HG02981 (cell line): ENCODE measurements around the gene GGT5.
"Not testable (repeated sequence)": the region's sequence is repeated elsewhere in the genome, so short reads cannot be mapped to it uniquely, and the experiment has no call there.

ENCODE experiments used
- ATAC-seq: cut with Tn5 transposase; IDR thresholded peaks from one replicate; pipeline ENCODE4 v1.9.1; 2021; ENCODE audit warnings: mild to moderate bottlenecking, moderate library complexity; ENCODE audit not compliant: unreplicated experiment

The GGT5 gene

GRCh38 chr22:24233816-24234215 lies 11.1 kb downstream of the GGT5 start:
- no peak for ATAC-seq

- ATAC-seq: no peak
These were observed 11.6 kb downstream of the GGT5 start for GRCh38 chr22:24233235-24233634.

- ATAC-seq: no peak
These were observed 12.2 kb downstream of the GGT5 start for GRCh38 chr22:24232725-24233124.

- ATAC-seq: no peak
These were observed 12.8 kb downstream of the GGT5 start for GRCh38 chr22:24232124-24232523.

- no peak for ATAC-seq
These were observed 13.2 kb downstream of the GGT5 start for GRCh38 chr22:24231706-24232105.

GRCh38 chr22:24230911-24231656 lies 13.8 kb downstream of the GGT5 start:
- no peak for ATAC-seq

- ATAC-seq: no peak
These were observed 18.9 kb downstream of the GGT5 start for GRCh38 chr22:24225951-24226350.

- ATAC-seq: no peak
These were observed 19.8 kb downstream of the GGT5 start for GRCh38 chr22:24225044-24225601.

GRCh38 chr22:24224468-24224867 lies 20.4 kb downstream of the GGT5 start:
- no peak for ATAC-seq

GRCh38 chr22:24219750-24220149 lies 25.1 kb downstream of the GGT5 start:
- no peak for ATAC-seq

- no peak for ATAC-seq
These were observed 27.5 kb downstream of the GGT5 start for GRCh38 chr22:24217384-24217783.

GRCh38 chr22:24216541-24217209 lies 28.2 kb downstream of the GGT5 start:
- ATAC-seq: no peak

- ATAC-seq: no peak
These were observed 30.2 kb downstream of the GGT5 start for GRCh38 chr22:24214467-24215285.

GRCh38 chr22:24213111-24213510 lies 31.8 kb downstream of the GGT5 start:
- ATAC-seq: not testable (repeated sequence)

- ATAC-seq: not testable (repeated sequence)
These were observed 33.2 kb downstream of the GGT5 start for GRCh38 chr22:24211716-24212115.

GRCh38 chr22:24210409-24210808 lies 34.5 kb downstream of the GGT5 start:
- not testable (repeated sequence) for ATAC-seq

- ATAC-seq: no peak
These were observed 35.2 kb downstream of the GGT5 start for GRCh38 chr22:24209687-24210086.

GRCh38 chr22:24209016-24209415 lies 35.9 kb downstream of the GGT5 start:
- ATAC-seq: no peak

GRCh38 chr22:24208012-24208749 lies 36.7 kb downstream of the GGT5 start:
- ATAC-seq: no peak

- no peak for ATAC-seq
These were observed 37.4 kb downstream of the GGT5 start for GRCh38 chr22:24207264-24208011.
